ENCODE results near the gene MTRF1.

DNA sequence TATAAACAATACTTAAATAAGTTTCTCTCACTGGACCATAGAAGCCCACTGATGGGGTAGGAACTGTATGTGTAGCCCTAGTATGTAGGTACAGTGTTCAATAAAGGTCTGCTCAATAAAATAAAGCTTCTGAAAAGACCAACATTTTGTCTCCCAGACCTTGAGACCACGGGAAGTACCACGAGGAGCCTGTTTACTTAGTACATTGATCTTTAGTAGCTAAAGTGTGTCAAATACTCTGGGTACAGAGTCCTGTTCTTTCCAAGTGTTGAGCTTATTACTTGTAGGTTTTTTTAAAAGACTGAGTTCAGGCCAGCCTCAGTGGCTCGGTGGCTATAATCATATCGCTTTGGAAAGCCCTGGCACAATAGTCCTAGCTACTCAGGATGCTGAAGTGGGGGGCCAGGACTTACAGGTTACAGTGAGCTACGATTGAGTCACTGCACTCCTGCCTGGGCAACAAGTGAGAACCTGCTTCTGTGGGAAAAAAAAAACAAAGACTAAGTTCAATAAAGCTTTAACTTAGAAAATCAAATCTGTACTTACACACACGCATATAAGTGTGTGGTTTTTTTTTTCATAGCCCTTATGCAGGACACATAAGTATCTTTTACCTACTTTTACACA lies 3.4 kb downstream of the MTRF1 start:
- TF ChIP-seq CTCF (IDR thresholded peaks at IDR 0.05) (no peak), POLR2A (IDR thresholded peaks at IDR 0.05) (no peak)

All from right lobe of liver (tissue), 4 donors.